Measurements from ENCODE around the gene DCAF4L1. TPM values are rescaled to one million over a fixed set of nuclear protein-coding genes. Genes with fewer than 3 reads are reported as not detected.

The DCAF4L1 gene
- total RNA-seq, 4 donors from 2014 or later = 0.30 to 0.35 TPM; not detected in 2

- intact Hi-C loops (cut with DNase I; ENCODE audit: low total_unique reads) = loop anchor here (10.0 kb wide), 1 partner anchor 48 kb away; the partner anchor contains the start of gene TMEM33
- DNase-seq = no peak
- Histone ChIP-seq H3K4me1 (no peaks in the 10 kb centered on the region), H3K4me3 (no peak overlapping the region), H3K27ac (no peak overlapping the region), H3K9me3 (no peaks in the 10 kb centered on the region), H3K36me3 (no peaks in the 10 kb centered on the region), H3K27me3 (no peaks in the 10 kb centered on the region)
- TF ChIP-seq POLR2A (IDR thresholded peaks at IDR 0.05) (no peak), CTCF (IDR thresholded peaks at IDR 0.05) (no peak)
These were observed 1.2 kb downstream of the DCAF4L1 start for GRCh38 chr4:41982716-41983115.

GRCh38 chr4:41985151-41985550 is 3.6 kb downstream of the DCAF4L1 start:
- Histone ChIP-seq H3K9me3 (no peaks in the 10 kb centered on the region), H3K4me3 (no peak overlapping the region), H3K36me3 (no peaks in the 10 kb centered on the region), H3K4me1 (peaks cover 0 to 7% of the 10 kb centered on the region in 2 donors), H3K27me3 (no peaks in the 10 kb centered on the region), H3K27ac (no peak overlapping the region)
- intact Hi-C loops (cut with DNase I; ENCODE audit: low total_unique reads) = loop anchor here (10.0 kb wide), 1 partner anchor 50 kb away; the partner anchor contains the start of gene TMEM33
- DNase-seq = no peak
- TF ChIP-seq POLR2A (IDR thresholded peaks at IDR 0.05) = no peak
- no peak for TF ChIP-seq CTCF (IDR thresholded peaks at IDR 0.05)

GRCh38 chr4:41989994-41990364 is 8.4 kb downstream of the DCAF4L1 start:
- no peak for DNase-seq
- Histone ChIP-seq H3K4me1 (peaks cover 0 to 12% of the 10 kb centered on the region in 2 donors), H3K9me3 (no peaks in the 10 kb centered on the region), H3K27ac (peak overlapping the region; percentile 60 to 81), H3K36me3 (no peaks in the 10 kb centered on the region), H3K27me3 (no peaks in the 10 kb centered on the region), H3K4me3 (peak overlapping the region; percentile 69 to 82)
- TF ChIP-seq POLR2A (IDR thresholded peaks at IDR 0.05) (no peak), CTCF (IDR thresholded peaks at IDR 0.05) (no peak)
- intact Hi-C loops (cut with DNase I; ENCODE audit: low total_unique reads) = loop anchor here (10.0 kb wide), 1 partner anchor 55 kb away; the partner anchor contains the start of gene TMEM33

GRCh38 chr4:41990365-41991111 is 9.0 kb downstream of the DCAF4L1 start, which contains the start of gene SLC30A9:
Gene SLC30A9 (plus strand): TSS chr4:41990530. CDS start chr4:41990652, 122 bp downstream.
- TF ChIP-seq POLR2A (IDR thresholded peaks at IDR 0.05) (peak; percentile 86 to 90), CTCF (IDR thresholded peaks at IDR 0.05) (peak in 3 of 4 experiments; percentile 21 to 45 (median 32))
- peak within 1 kb of the TSS; percentile 60 to 81 for H3K27ac ChIP-seq
- intact Hi-C loops (cut with DNase I; ENCODE audit: low total_unique reads) = no loop called here

More at GRCh38 chr4:41990365-41991111, 9.0 kb downstream of the DCAF4L1 start, which contains the start of gene SLC30A9:
- H3K27me3 ChIP-seq = no peaks in the 10 kb centered on the region
- peak within 1 kb of the TSS; percentile 69 to 82 for H3K4me3 ChIP-seq
- no peaks in the 10 kb centered on the region for H3K9me3 ChIP-seq
- H3K4me1 ChIP-seq = peaks cover 0 to 12% of the 10 kb centered on the region in 2 donors
- DNase-seq = peak; percentile 93 to 96
- H3K36me3 ChIP-seq = no peaks in the 10 kb centered on the region
